ENCODE measurements around the gene KRT31.

GRCh38 chr17:41345992-41346391, 51.4 kb downstream of the KRT31 start:
- TF ChIP-seq CTCF (IDR thresholded peaks at IDR 0.05) = no peak
- TF ChIP-seq POLR2AphosphoS5 (IDR thresholded peaks at IDR 0.05) = no peak
- no peak for TF ChIP-seq EP300 (IDR thresholded peaks at IDR 0.05; ENCODE audit: low read depth)

All from transverse colon (tissue), 4 donors.